GM12878 (cell line): ENCODE data around the gene RALGPS2. TPM values are rescaled to one million over a fixed set of nuclear protein-coding genes. Genes with fewer than 3 reads are reported as not detected.

Source experiments
- ATAC-seq: fragments of 200-7000 bp; cut with Tn5 transposase; 3 replicates; pipeline ENCODE4 v1.9.1; 2020; ENCODE audit warnings: mild to moderate bottlenecking, moderate library complexity
- BruUV-seq: library from RNA; stranded (reverse); fragments of 400-500 nt; replicated peaks from 2 replicates; lab custom pipeline; 2021; lab: Mats Ljungman, UMichigan
- CTCF ChIA-PET: fragments of 300-600 bp; sonication (Branson Sonifier 250); formaldehyde crosslinking; extraction: SDS; loops from one replicate; lab custom pipeline; 2021; ENCODE audit warnings: inconsistent platforms; lab: Yijun Ruan, JAX
- POLR2A ChIA-PET: fragments of 350-600 bp; formaldehyde crosslinking; extraction: SDS; loops from one replicate; lab custom pipeline; 2021; ENCODE audit warnings: inconsistent platforms; lab: Charles Lee
- RAD21 ChIA-PET: fragments of 300-600 bp; sonication (Branson Sonifier 250); formaldehyde crosslinking; loops from one replicate; lab custom pipeline; 2023; ENCODE audit warnings: antibody characterized with exemption; ENCODE audit not compliant: unreplicated experiment; lab: Charles Lee
- SMC1A ChIA-PET: fragments of 300-600 bp; sonication (Branson Sonifier 250); formaldehyde crosslinking; loops from one replicate; lab custom pipeline; 2023; ENCODE audit not compliant: unreplicated experiment, uncharacterized antibody; lab: Charles Lee
- DNase-seq: peaks from one replicate; pipeline ENCODE4 v3.0.0-alpha.2; 2011; ENCODE audit warnings: low read depth, low spot score
- FAIRE-seq: peaks from 3 replicates; lab custom pipeline; 2011; peaks lifted over from hg19 to GRCh38; lab: Jason Lieb, UNC
- H2AFZ ChIP-seq: 2 replicates; pipeline ENCODE4 v1.6.0; 2011; ENCODE audit warnings: low read depth, low read length, control low read depth; ENCODE audit not compliant: control insufficient read depth
- H3K27ac ChIP-seq: 2 replicates; pipeline ENCODE4 v1.5.1; 2011; ENCODE audit warnings: control low read depth; ENCODE audit not compliant: control insufficient read depth, insufficient read depth
- H3K27me3 ChIP-seq, 2 experiments: replicated peaks in 1 of 2; 2 replicates each; pipeline versions ENCODE4 v1.6.0 to v1.6.1; 2011; ENCODE audit warnings: low read length in 1 of 2; ENCODE audit not compliant: control insufficient read depth in 2 of 2, insufficient read depth in 2 of 2
- H3K36me3 ChIP-seq, 2 experiments: 2 replicates each; pipeline ENCODE4 v1.5.1; 2011; ENCODE audit warnings: low read length in 1 of 2; ENCODE audit not compliant: control insufficient read depth in 2 of 2, insufficient read depth in 2 of 2
- H3K4me1 ChIP-seq: 2 replicates; pipeline ENCODE4 v1.6.1; 2011; ENCODE audit warnings: mild to moderate bottlenecking, low read length, moderate library complexity, mixed read lengths; ENCODE audit not compliant: control insufficient read depth, insufficient read depth
- H3K4me2 ChIP-seq: 2 replicates; pipeline ENCODE4 v1.6.0; 2011; ENCODE audit warnings: control low read depth; ENCODE audit not compliant: control insufficient read depth, insufficient read depth
- H3K4me3 ChIP-seq: fragments of 200-600 bp; sonication (generic); 2 replicates; pipeline ENCODE4 v1.5.1; 2016
- H3K79me2 ChIP-seq: 2 replicates; pipeline ENCODE4 v1.6.0; 2011; ENCODE audit warnings: low read length; ENCODE audit not compliant: control insufficient read depth, insufficient read depth
- H3K9ac ChIP-seq: 2 replicates; pipeline ENCODE4 v1.8.0; 2011; ENCODE audit warnings: low read length, control low read depth, mixed read lengths; ENCODE audit not compliant: control insufficient read depth, insufficient read depth
- H3K9me3 ChIP-seq: replicated peaks from 3 replicates; pipeline ENCODE4 v1.5.1; 2011; ENCODE audit warnings: mild to moderate bottlenecking, low read length; ENCODE audit not compliant: control insufficient read depth, insufficient read depth
- H4K20me1 ChIP-seq: 2 replicates; pipeline ENCODE4 v1.6.0; 2011; ENCODE audit not compliant: control insufficient read depth, insufficient read depth
- BRCA1 ChIP-seq: IDR thresholded peaks from 2 replicates; pipeline ENCODE4 v1.6.1; 2011; ENCODE audit warnings: low read depth, low read length, improper control_type of control experiment
- CBX3 ChIP-seq: fragments of 200-600 bp; sonication (generic); IDR thresholded peaks from 2 replicates; pipeline ENCODE4 v1.6.1; 2016; ENCODE audit warnings: low read depth, borderline replicate concordance
- HCFC1 ChIP-seq: fragments of 150-350 bp; IDR thresholded peaks from 2 replicates; pipeline ENCODE4 v1.6.1; 2014; ENCODE audit warnings: low read length
- HDAC2 ChIP-seq: fragments of 200-600 bp; sonication (generic); IDR thresholded peaks from 2 replicates; pipeline ENCODE4 v1.6.1; 2017
- JUNB ChIP-seq: IDR thresholded peaks from 2 replicates; pipeline ENCODE4 v1.6.1; 2016; ENCODE audit warnings: antibody characterized with exemption, mild to moderate bottlenecking
- NFYA ChIP-seq: IDR thresholded peaks from 2 replicates; pipeline ENCODE4 v1.6.1; 2011; ENCODE audit warnings: low read depth, mild to moderate bottlenecking, low read length, improper control_type of control experiment, borderline replicate concordance
- PAX8 ChIP-seq: fragments of 450-650 bp; IDR thresholded peaks from 2 replicates; pipeline ENCODE4 v1.6.1; 2017; ENCODE audit warnings: mild to moderate bottlenecking, moderate library complexity
- POLR2A ChIP-seq: IDR thresholded peaks from 2 replicates; pipeline ENCODE4 v1.6.1; 2011; ENCODE audit warnings: low read depth, mild to moderate bottlenecking, low read length
- ZNF274 ChIP-seq: IDR thresholded peaks from one replicate; pipeline ENCODE4 v1.8.0; 2011; ENCODE audit not compliant: insufficient read length, insufficient read depth
- WGBS: methylation state at CpG from one replicate; pipeline ENCODE4 v1.1.6; 2016; ENCODE audit warnings: low lambda C conversion rate; ENCODE audit not compliant: insufficient replicate concordance, insufficient coverage; ENCODE audit errors: missing lambda C conversion rate; 5-methylcytosine and 5-hydroxymethylcytosine counted together
- in situ Hi-C: fragments of 300-500 bp; cut with MboI; formaldehyde crosslinking; loops from 9 replicates; pipeline ENCODE4 v1.14.3; 2018; ENCODE audit warnings: mixed read lengths
- intact Hi-C: fragments of 100-400 bp; cut with micrococcal nuclease; formaldehyde crosslinking; loops from one replicate; pipeline ENCODE4 v1.14.2; 2022; ENCODE audit not compliant: unreplicated experiment
- polyA plus RNA-seq, 11 experiments: library from polyadenylated mRNA; depleted of rRNA in 4 of 11; unstranded in 6 of 11; stranded (reverse) in 5 of 11; fragments of >200 nt; fragmentation: Nextera tagmentation in 4 of 11; fragmentation: Illumina TruSeq in 1 of 11; extraction: Ambion mirVana in 4 of 11; extraction: Trizol in 1 of 11; gene quantifications; 1 replicate in 1 of 11; 2 replicates in 10 of 11; pipeline versions ENCODE4 v1.2.1 to v1.2.3, GENCODE V29; 2011 to 2016; ENCODE audit warnings: inconsistent platforms in 2 of 11, missing spikeins in 2 of 11, low read depth in 1 of 11
- total RNA-seq, 4 experiments: library from RNA; depleted of rRNA in 3 of 4; stranded (reverse); fragments of >200 nt in 3 of 4; fragmentation: Illumina TruSeq in 1 of 4; extraction: Trizol in 1 of 4; gene quantifications; 2 replicates each; pipeline versions ENCODE4 v1.2.1 to v1.2.3, GENCODE V29; 2013 to 2021
- TF ChIP-seq, protein P1 (sequence below): IDR thresholded peaks from 2 replicates; pipeline ENCODE4 v1.6.1; 2012; ENCODE audit warnings: improper control_type of control experiment, low read depth, low read length; ENCODE audit not compliant: insufficient replicate concordance

RALGPS2 gene
- total and polyA plus RNA-seq, 10 of the 15 experiments (the other 5 are each of a cell fraction or from before 2014, with no cell fraction given) = 0.08 to 3.7 (median 0.50) TPM

DNA sequence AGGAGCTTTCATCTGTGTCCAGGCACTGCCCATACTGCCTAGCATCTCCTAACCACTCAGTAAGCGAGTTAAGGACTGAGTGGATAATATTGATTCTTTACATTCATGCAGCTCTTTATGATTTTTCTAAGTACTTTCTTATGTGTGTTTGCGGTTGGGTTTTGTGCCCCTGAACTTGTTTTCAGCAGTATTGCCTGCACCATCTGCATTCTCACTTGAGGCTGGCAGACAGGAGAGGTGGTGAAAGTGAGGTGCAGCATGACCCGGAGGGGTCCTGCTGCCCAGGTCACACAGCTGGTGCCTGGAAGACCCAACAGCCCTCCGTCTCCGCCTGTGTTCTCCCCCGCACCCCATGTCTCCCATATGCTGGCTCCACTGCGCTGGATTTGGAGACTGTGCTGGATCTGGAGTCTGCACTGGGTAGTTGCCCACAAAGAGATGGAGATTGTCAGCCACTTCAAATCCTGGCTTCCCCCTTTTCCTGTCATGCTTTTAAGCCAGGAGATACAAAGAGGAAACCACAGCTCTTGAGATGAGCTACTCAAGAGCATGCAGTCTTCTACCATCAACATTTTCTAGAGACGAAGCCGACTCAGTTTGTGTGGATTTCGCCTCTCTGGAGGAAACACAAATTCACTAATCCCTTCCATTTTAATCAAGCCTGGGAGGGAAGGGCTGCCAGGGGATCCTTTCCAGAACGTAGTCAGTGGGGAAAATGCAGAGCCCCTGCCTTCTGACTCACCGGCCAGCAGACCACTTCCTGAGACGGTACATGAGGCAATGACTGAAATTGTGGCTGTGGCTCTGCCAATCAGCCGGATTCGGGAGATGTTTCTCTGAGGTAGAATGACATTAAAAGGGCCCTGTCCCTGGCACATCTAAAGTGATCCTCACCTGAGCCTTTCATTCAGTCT, 217.5 kb downstream of the RALGPS2 start:
- no peak overlapping the region for H3K4me2 ChIP-seq
- WGBS = 51% methylated on average over 15 of the region's 15 CpGs
- POLR2A ChIA-PET = no interaction called here

More for the DNA sequence above, 217.5 kb downstream of the RALGPS2 start:
- CTCF ChIA-PET = no interaction called here
- no peak overlapping the region for H2AFZ ChIP-seq
- RAD21 ChIA-PET = interaction anchor here (0.6 kb wide), 1 partner anchor 57 kb away, joined by 4 read pairs; no protein-coding TSS in a partner anchor
- no peaks in the 10 kb centered on the region for H4K20me1 ChIP-seq
- DNase-seq (no peak), FAIRE-seq (no peak), ATAC-seq (no peak)
- H3K27ac ChIP-seq = no peak overlapping the region
- no peaks in the 10 kb centered on the region for H3K9me3 ChIP-seq
- H3K27me3 ChIP-seq = no peaks in the 10 kb centered on the region; a peak in 1 of 4 replicates
- TF ChIP-seq BRCA1 (no peak), HCFC1 (no peak), POLR2A (no peak), NFYA (no peak), JUNB (no peak), HDAC2 (no peak), PAX8 (no peak), CBX3 (no peak), ZNF274 (no peak)
- TF ChIP-seq, protein P1, sequence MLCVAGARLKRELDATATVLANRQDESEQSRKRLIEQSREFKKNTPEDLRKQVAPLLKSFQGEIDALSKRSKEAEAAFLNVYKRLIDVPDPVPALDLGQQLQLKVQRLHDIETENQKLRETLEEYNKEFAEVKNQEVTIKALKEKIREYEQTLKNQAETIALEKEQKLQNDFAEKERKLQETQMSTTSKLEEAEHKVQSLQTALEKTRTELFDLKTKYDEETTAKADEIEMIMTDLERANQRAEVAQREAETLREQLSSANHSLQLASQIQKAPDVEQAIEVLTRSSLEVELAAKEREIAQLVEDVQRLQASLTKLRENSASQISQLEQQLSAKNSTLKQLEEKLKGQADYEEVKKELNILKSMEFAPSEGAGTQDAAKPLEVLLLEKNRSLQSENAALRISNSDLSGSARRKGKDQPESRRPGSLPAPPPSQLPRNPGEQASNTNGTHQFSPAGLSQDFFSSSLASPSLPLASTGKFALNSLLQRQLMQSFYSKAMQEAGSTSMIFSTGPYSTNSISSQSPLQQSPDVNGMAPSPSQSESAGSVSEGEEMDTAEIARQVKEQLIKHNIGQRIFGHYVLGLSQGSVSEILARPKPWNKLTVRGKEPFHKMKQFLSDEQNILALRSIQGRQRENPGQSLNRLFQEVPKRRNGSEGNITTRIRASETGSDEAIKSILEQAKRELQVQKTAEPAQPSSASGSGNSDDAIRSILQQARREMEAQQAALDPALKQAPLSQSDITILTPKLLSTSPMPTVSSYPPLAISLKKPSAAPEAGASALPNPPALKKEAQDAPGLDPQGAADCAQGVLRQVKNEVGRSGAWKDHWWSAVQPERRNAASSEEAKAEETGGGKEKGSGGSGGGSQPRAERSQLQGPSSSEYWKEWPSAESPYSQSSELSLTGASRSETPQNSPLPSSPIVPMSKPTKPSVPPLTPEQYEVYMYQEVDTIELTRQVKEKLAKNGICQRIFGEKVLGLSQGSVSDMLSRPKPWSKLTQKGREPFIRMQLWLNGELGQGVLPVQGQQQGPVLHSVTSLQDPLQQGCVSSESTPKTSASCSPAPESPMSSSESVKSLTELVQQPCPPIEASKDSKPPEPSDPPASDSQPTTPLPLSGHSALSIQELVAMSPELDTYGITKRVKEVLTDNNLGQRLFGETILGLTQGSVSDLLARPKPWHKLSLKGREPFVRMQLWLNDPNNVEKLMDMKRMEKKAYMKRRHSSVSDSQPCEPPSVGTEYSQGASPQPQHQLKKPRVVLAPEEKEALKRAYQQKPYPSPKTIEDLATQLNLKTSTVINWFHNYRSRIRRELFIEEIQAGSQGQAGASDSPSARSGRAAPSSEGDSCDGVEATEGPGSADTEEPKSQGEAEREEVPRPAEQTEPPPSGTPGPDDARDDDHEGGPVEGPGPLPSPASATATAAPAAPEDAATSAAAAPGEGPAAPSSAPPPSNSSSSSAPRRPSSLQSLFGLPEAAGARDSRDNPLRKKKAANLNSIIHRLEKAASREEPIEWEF = no peak
- H3K36me3 ChIP-seq = no peaks in the 10 kb centered on the region
- in situ Hi-C loops (no loop called here), intact Hi-C loops (no loop called here)
- no peaks in the 10 kb centered on the region for H3K4me1 ChIP-seq
- H3K79me2 ChIP-seq = no peaks in the 10 kb centered on the region
- SMC1A ChIA-PET = interaction anchor here (1.0 kb wide), 1 partner anchor 216 kb away, joined by 4 read pairs; no protein-coding TSS in a partner anchor
- no peak overlapping the region for H3K9ac ChIP-seq
- BruUV-seq = no TSS peak
- H3K4me3 ChIP-seq = no peak overlapping the region
